Heart right ventricle (tissue), 16 donors: ENCODE data around the gene AGAP1. TPM values are rescaled to one million over a fixed set of nuclear protein-coding genes. Genes with fewer than 3 reads are reported as not detected.
A peak's percentile ranks its signal among the peaks of the same experiment; 100 is the strongest.

Source experiments
- ATAC-seq, 8 donors: fragments of 200-7000 bp; cut with Tn5 transposase; one replicate each; pipeline ENCODE4 v1.9.1; 2020; ENCODE audit warnings: mild to moderate bottlenecking in 8 of 8, moderate library complexity in 8 of 8, moderate number of reproducible peaks in 1 of 8
- DNase-seq, 2 donors: peaks; one replicate each; pipeline ENCODE4 v3.0.0-alpha.2; 2020
- H3K27ac ChIP-seq, 10 donors: fragments of 200-600 bp; sonication (generic) in 2 of 10; one replicate each; pipeline versions ENCODE4 v1.5.0 to v1.8.0; 2020 to 2022; ENCODE audit warnings: mild to moderate bottlenecking in 3 of 10
- H3K27me3 ChIP-seq, 7 donors: fragments of 200-600 bp; one replicate each; pipeline ENCODE4 v1.8.0; 2021 to 2022; ENCODE audit warnings: mild to moderate bottlenecking in 2 of 7
- H3K36me3 ChIP-seq, 9 donors: fragments of 200-600 bp; sonication (generic) in 1 of 9; one replicate each; pipeline versions ENCODE4 v1.5.0 to v1.8.0; 2020 to 2022; ENCODE audit warnings: mild to moderate bottlenecking in 2 of 9
- H3K4me1 ChIP-seq, 9 donors: fragments of 200-600 bp; sonication (generic) in 1 of 9; one replicate each; pipeline versions ENCODE4 v1.5.0 to v1.8.0; 2020 to 2022; ENCODE audit warnings: mild to moderate bottlenecking in 4 of 9
- H3K4me3 ChIP-seq, 10 donors: fragments of 200-600 bp; sonication (generic) in 2 of 10; one replicate each; pipeline versions ENCODE4 v1.5.0 to v1.8.0; 2020 to 2022; ENCODE audit warnings: mild to moderate bottlenecking in 7 of 10, moderate library complexity in 2 of 10
- H3K9me3 ChIP-seq, 11 donors: fragments of 200-600 bp in 10 of 11; sonication (generic) in 2 of 11; one replicate each; pipeline versions ENCODE4 v1.5.0 to v1.8.0; 2013 to 2022; ENCODE audit warnings: mild to moderate bottlenecking in 2 of 11, control low read depth in 1 of 11, moderate library complexity in 1 of 11
- WGBS, 2 donors: extraction: QIAGEN DNeasy Blood & Tissue Kit; methylation state at CpG; one replicate each; pipeline ENCODE4 v1.1.7; 2013; ENCODE audit warnings: inconsistent platforms in 1 of 2; 5-methylcytosine and 5-hydroxymethylcytosine counted together
- intact Hi-C, 10 donors: fragments of 100-400 bp; cut with DNase I; formaldehyde crosslinking; loops; one replicate each; pipeline versions ENCODE4 v1.11.1 to v1.14.2; 2022
- polyA plus RNA-seq, 2 donors: library from polyadenylated mRNA; stranded (reverse); fragments of 200-250 nt; gene quantifications; one replicate each; pipeline ENCODE4 v1.2.3, GENCODE V29; 2013
- total RNA-seq, 10 donors: library from RNA; stranded (reverse); fragmentation: NEBNext Ultra II Directional in 3 of 10; extraction: Animal tissue kit (Norgen Biotek cat#: 25700) in 3 of 10; gene quantifications; one replicate each; pipeline versions ENCODE4 v1.2.1 to v1.2.4, GENCODE V29; 2021 to 2023
- TF ChIP-seq, protein P1 (sequence below), 9 donors: fragments of 200-600 bp; sonication (generic) in 2 of 9; IDR thresholded peaks; one replicate each; pipeline versions ENCODE4 v1.5.0 to v1.8.0; 2021 to 2022; ENCODE audit warnings: antibody characterized with exemption in 9 of 9, mild to moderate bottlenecking in 5 of 9, moderate library complexity in 1 of 9
- donor health status: Arrhythmogenic right ventricular cardiomyopathy.
- donor health status: ischemic (EF 13 %, LVEDD 7.1; RV severe dilation, severe dysfunction).
- donor health status: healthy with polysubstance abuse.
- donor health status: DM: no; HTN: yes; CAD: no.
- donor health status: DM: no; HTN: no; CAD: no.
- donor health status: ischemic (EF 25% LVEDD 6.9; RV normal size, moderate dysfunction).
- donor health status: ischemic (EF 25% LVEDD 5.7; RV mildly dilated, moderate dysfunction).
- donor health status: healthy.
- donor health status: DM: yes; HTN: yes; CAD: no.
- donor health status: Ischemic cardiomyopathy.
- donor health status: ischemic (EF 35%, LVEDD 5.7; RV mildly dilated, moderate dysfunction).
- donor health status: nonischemic (EF 11% LVEDD 7.7; RV severe dilation, severe dysfunction).
- donor health status: DM: yes; HTN: yes; CAD: no.
- donor health status: PGD.
- donor health status: ischemic (EF 29% LVEDD 5.4; RV normal size, mild dysfunction).
- donor health status: nonischemic (EF 23%, LVEDD 6.1; RV moderate dilation, normal function).

Gene AGAP1
- total and polyA plus RNA-seq, 12 donors, result 3.5 to 29.2 (median 19.4) TPM

DNA sequence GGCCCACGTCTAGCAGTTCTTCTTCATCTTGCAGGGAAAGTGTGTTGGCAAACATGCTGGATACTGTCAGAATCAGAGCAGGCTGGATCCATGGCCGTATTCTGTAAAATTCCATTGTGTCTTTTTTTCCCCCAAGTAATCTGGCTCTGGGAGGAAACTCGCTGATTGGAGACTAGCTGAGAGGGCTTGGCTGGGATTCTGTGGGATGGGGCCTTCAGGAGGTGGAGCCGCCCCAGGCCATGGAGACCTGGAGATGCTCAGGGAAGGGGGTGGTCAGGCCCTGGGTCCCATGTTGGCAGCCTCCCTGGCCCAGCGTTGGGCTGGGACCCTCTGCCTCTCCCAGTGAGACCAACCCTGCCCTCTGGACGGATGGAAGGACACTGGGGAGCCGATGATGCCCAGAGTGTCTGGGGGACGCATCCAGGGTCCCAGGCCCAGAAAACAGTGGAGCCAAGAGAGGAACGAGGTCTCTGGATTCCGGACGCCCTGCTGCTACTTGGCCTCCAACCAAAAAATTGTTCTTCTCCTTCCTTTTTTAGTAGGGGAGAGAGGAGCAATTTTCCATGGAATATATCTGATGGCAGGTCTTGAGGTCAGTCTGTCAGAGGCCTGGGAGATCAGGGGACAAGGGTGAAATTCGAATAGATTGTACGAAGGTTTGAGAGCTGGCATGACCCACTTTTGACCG is 114.5 kb downstream of the AGAP1 start:
- intact Hi-C loops, result no loop called here
- peak in 7 of 8 donors; percentile 14 to 38 (median 28) for ATAC-seq
- WGBS, 2 donors, result 70 to 76% methylated on average over 14 of the region's 14 CpGs
- Histone ChIP-seq H3K4me3 (no peak overlapping the region), H3K4me1 (peaks cover 0 to 44% (median 8%) of the 10 kb centered on the region in 9 donors), H3K36me3 (no peaks in the 10 kb centered on the region), H3K9me3 (no peaks in the 10 kb centered on the region), H3K27me3 (no peaks in the 10 kb centered on the region), H3K27ac (peak overlapping the region in 5 of 10 donors; percentile 33 to 63 (median 55))
- TF ChIP-seq, protein P1, sequence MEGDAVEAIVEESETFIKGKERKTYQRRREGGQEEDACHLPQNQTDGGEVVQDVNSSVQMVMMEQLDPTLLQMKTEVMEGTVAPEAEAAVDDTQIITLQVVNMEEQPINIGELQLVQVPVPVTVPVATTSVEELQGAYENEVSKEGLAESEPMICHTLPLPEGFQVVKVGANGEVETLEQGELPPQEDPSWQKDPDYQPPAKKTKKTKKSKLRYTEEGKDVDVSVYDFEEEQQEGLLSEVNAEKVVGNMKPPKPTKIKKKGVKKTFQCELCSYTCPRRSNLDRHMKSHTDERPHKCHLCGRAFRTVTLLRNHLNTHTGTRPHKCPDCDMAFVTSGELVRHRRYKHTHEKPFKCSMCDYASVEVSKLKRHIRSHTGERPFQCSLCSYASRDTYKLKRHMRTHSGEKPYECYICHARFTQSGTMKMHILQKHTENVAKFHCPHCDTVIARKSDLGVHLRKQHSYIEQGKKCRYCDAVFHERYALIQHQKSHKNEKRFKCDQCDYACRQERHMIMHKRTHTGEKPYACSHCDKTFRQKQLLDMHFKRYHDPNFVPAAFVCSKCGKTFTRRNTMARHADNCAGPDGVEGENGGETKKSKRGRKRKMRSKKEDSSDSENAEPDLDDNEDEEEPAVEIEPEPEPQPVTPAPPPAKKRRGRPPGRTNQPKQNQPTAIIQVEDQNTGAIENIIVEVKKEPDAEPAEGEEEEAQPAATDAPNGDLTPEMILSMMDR (IDR thresholded peaks at IDR 0.05), result no peak
- DNase-seq, result peak in 1 of 2 donors; percentile 35

DNA sequence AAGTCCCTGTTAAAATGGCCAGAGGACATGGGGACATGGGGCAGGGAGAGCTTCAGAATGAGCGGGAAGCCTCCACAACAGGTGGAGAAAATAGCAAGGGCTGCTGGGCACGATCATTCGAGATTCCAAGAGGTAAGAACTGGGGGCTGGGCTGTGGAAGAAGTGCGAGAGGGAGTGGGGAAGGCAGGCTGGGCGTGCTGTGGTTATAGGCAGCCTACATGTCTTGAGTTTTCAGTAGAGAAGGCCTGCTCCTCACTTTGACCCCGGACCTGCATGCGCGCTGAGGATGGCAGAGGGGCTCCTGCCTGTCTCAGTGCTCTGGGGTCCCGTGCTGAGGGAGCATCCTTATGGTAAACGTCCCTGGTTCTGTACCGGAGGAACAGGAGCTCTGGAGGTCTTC is 115.5 kb downstream of the AGAP1 start:
- intact Hi-C loops, result no loop called here

DNA sequence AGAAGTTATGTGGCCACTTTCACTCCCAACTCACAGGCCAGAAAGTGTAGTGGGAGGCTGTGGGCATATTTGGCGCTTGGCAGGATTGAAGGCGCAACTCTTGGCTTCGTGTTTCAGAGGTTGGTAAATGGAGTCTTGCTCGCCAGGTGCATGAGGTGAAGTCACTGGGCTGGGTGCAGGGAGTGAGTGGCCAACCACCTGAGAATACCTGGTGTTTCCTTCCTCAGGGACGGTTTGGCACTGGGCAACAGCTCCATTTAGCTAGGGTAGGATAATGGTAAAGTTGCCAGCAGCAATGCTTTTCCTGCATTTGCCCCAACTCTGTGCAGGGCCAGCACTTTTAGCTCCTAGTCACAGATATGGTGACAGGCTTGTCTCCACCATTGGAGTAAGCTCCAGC is 115.9 kb downstream of the AGAP1 start:
- Histone ChIP-seq H3K4me3 (no peak overlapping the region), H3K27me3 (no peaks in the 10 kb centered on the region), H3K9me3 (no peaks in the 10 kb centered on the region), H3K4me1 (peaks cover 2 to 47% (median 13%) of the 10 kb centered on the region in 9 donors), H3K36me3 (no peaks in the 10 kb centered on the region), H3K27ac (no peak overlapping the region)
- TF ChIP-seq, protein P1 (IDR thresholded peaks at IDR 0.05), result no peak
- no peak for ATAC-seq
- intact Hi-C loops, result no loop called here
- WGBS, 2 donors, result 97% methylated on average over 5 of the region's 5 CpGs
- no peak for DNase-seq

More for the DNA sequence above, 115.5 kb downstream of the AGAP1 start:
- TF ChIP-seq, protein P1 (IDR thresholded peaks at IDR 0.05), result no peak
- H3K27ac ChIP-seq, result no peak overlapping the region
- H3K9me3 ChIP-seq, result no peaks in the 10 kb centered on the region
- no peak overlapping the region for H3K4me3 ChIP-seq
- ATAC-seq, result no peak
- 95 to 97% methylated on average over 11 of the region's 11 CpGs for WGBS, 2 donors
- no peak for DNase-seq
- peaks cover 0 to 43% (median 8%) of the 10 kb centered on the region in 9 donors for H3K4me1 ChIP-seq
- H3K27me3 ChIP-seq, result no peaks in the 10 kb centered on the region
- no peaks in the 10 kb centered on the region for H3K36me3 ChIP-seq

DNA sequence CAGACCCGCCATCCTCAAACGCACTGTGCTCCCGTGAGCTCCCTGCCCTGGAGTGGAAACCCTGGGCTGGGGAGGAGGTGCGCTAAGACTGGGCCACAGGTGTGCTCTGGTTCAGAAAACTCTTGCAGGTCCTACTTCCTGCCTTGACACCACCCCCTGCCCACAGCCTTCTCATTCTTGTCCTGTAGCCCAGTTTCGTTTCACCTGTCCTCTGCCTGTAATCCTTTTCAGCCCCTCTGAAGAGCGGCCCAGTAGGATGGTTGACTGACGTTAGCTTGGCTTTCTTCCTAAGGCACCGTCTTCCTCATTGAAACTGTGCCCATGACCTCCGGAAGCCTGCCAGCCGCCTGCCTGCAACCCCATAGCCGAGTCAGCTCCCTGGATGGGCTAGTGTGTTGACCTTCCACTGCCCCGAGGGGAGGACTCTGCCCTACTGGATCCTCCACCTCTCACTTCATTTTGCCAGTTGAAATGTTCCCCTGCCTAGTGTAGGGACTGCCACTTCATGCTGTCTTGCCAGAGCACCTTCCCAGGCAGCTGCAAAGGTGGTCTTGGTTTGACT is 116.9 kb downstream of the AGAP1 start:
- WGBS, 2 donors, result 75 to 81% methylated on average over 12 of the region's 12 CpGs
- DNase-seq (no peak), ATAC-seq (no peak)
- TF ChIP-seq, protein P1 (IDR thresholded peaks at IDR 0.05), result no peak
- Histone ChIP-seq H3K27me3 (no peaks in the 10 kb centered on the region), H3K9me3 (no peaks in the 10 kb centered on the region), H3K4me3 (no peak overlapping the region), H3K4me1 (peaks cover 4 to 51% (median 23%) of the 10 kb centered on the region in 9 donors), H3K36me3 (no peaks in the 10 kb centered on the region), H3K27ac (no peak overlapping the region)
- intact Hi-C loops, result no loop called here
